ENCODE results near the gene CLTA. TPM values are rescaled to one million over a fixed set of nuclear protein-coding genes. Genes with fewer than 3 reads are reported as not detected.

CLTA gene
- total and polyA plus RNA-seq, 10 of the 15 experiments (the other 5 are each of a cell fraction or from before 2014, with no cell fraction given): 49.0 to 241 (median 168) TPM

GRCh38 chr9:36258208-36258995 lies 67.7 kb downstream of the CLTA start, which contains the start of gene GNE (continued):
- TF ChIP-seq, protein P1, sequence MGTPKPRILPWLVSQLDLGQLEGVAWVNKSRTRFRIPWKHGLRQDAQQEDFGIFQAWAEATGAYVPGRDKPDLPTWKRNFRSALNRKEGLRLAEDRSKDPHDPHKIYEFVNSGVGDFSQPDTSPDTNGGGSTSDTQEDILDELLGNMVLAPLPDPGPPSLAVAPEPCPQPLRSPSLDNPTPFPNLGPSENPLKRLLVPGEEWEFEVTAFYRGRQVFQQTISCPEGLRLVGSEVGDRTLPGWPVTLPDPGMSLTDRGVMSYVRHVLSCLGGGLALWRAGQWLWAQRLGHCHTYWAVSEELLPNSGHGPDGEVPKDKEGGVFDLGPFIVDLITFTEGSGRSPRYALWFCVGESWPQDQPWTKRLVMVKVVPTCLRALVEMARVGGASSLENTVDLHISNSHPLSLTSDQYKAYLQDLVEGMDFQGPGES (IDR thresholded peaks at IDR 0.05): peak; percentile 53; the same call in 1 of the 2 replicates
- TF ChIP-seq EZH2 (IDR thresholded peaks at IDR 0.05; ENCODE audit: borderline replicate concordance, control insufficient read depth, low read depth, low read length) (no peak), CHD1 (IDR thresholded peaks at IDR 0.05; ENCODE audit: low read depth, low read length) (no peak), ATF2 (IDR thresholded peaks at IDR 0.05; ENCODE audit: low read length) (no peak), MLLT1 (IDR thresholded peaks at IDR 0.05) (peak; percentile 100), GABPA (IDR thresholded peaks at IDR 0.05; ENCODE audit: low read depth) (no peak), ZBTB4 (CRISPR knock-in tag; IDR thresholded peaks at IDR 0.05) (no peak), RAD51 (IDR thresholded peaks at IDR 0.05) (peak; percentile 47; the same call in 1 of the 2 replicates), YY1 (IDR thresholded peaks at IDR 0.05; ENCODE audit: low read depth, low read length) (peak; percentile 92), ZNF384 (IDR thresholded peaks at IDR 0.05; ENCODE audit: borderline replicate concordance, low read depth, low read length) (peak; percentile 35; the same call in 1 of the 2 replicates), ZSCAN29 (IDR thresholded peaks at IDR 0.05) (no peak), IRF4 (IDR thresholded peaks at IDR 0.05; ENCODE audit: low read depth, low read length) (peak; percentile 60; the same call in 1 of the 2 replicates)
- TF ChIP-seq, protein P2, sequence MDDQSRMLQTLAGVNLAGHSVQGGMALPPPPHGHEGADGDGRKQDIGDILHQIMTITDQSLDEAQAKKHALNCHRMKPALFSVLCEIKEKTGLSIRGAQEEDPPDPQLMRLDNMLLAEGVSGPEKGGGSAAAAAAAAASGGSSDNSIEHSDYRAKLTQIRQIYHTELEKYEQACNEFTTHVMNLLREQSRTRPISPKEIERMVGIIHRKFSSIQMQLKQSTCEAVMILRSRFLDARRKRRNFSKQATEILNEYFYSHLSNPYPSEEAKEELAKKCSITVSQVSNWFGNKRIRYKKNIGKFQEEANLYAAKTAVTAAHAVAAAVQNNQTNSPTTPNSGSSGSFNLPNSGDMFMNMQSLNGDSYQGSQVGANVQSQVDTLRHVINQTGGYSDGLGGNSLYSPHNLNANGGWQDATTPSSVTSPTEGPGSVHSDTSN (IDR thresholded peaks at IDR 0.05; ENCODE audit: insufficient replicate concordance, low read depth, low read length): peak; percentile 51
- TF ChIP-seq, protein P3, sequence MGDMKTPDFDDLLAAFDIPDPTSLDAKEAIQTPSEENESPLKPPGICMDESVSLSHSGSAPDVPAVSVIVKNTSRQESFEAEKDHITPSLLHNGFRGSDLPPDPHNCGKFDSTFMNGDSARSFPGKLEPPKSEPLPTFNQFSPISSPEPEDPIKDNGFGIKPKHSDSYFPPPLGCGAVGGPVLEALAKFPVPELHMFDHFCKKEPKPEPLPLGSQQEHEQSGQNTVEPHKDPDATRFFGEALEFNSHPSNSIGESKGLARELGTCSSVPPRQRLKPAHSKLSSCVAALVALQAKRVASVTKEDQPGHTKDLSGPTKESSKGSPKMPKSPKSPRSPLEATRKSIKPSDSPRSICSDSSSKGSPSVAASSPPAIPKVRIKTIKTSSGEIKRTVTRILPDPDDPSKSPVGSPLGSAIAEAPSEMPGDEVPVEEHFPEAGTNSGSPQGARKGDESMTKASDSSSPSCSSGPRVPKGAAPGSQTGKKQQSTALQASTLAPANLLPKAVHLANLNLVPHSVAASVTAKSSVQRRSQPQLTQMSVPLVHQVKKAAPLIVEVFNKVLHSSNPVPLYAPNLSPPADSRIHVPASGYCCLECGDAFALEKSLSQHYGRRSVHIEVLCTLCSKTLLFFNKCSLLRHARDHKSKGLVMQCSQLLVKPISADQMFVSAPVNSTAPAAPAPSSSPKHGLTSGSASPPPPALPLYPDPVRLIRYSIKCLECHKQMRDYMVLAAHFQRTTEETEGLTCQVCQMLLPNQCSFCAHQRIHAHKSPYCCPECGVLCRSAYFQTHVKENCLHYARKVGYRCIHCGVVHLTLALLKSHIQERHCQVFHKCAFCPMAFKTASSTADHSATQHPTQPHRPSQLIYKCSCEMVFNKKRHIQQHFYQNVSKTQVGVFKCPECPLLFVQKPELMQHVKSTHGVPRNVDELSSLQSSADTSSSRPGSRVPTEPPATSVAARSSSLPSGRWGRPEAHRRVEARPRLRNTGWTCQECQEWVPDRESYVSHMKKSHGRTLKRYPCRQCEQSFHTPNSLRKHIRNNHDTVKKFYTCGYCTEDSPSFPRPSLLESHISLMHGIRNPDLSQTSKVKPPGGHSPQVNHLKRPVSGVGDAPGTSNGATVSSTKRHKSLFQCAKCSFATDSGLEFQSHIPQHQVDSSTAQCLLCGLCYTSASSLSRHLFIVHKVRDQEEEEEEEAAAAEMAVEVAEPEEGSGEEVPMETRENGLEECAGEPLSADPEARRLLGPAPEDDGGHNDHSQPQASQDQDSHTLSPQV (IDR thresholded peaks at IDR 0.05): no peak
